ENCODE results near the gene NT5C1B.

NT5C1B gene

GRCh38 chr2:18536100-18536499, 53.3 kb downstream of the NT5C1B start:
- no peaks in the 10 kb centered on the region for H3K9me3 ChIP-seq
- TF ChIP-seq CTCF (IDR thresholded peaks at IDR 0.05; ENCODE audit: low read depth, low read length): no peak
- no peak overlapping the region for H3K4me3 ChIP-seq (ENCODE audit: low read depth, low read length)
- no peak for DNase-seq
- H3K36me3 ChIP-seq: no peaks in the 10 kb centered on the region
- no peaks in the 10 kb centered on the region for H3K4me1 ChIP-seq
- H3K27me3 ChIP-seq: no peaks in the 10 kb centered on the region

GRCh38 chr2:18531194-18531593, 58.2 kb downstream of the NT5C1B start:
- no peak for TF ChIP-seq CTCF (IDR thresholded peaks at IDR 0.05; ENCODE audit: low read depth, low read length)
- Histone ChIP-seq H3K9me3 (no peaks in the 10 kb centered on the region), H3K4me3 (ENCODE audit: low read depth, low read length) (no peak overlapping the region), H3K36me3 (no peaks in the 10 kb centered on the region), H3K4me1 (peaks cover 8% of the 10 kb centered on the region), H3K27me3 (no peaks in the 10 kb centered on the region)
- DNase-seq: no peak

GRCh38 chr2:18527822-18528221, 61.5 kb downstream of the NT5C1B start:
- H3K36me3 ChIP-seq: no peaks in the 10 kb centered on the region
- H3K4me1 ChIP-seq: peaks cover 8% of the 10 kb centered on the region
- no peaks in the 10 kb centered on the region for H3K9me3 ChIP-seq
- no peaks in the 10 kb centered on the region for H3K27me3 ChIP-seq
- DNase-seq: no peak
- no peak overlapping the region for H3K4me3 ChIP-seq (ENCODE audit: low read depth, low read length)
- TF ChIP-seq CTCF (IDR thresholded peaks at IDR 0.05; ENCODE audit: low read depth, low read length): no peak

- H3K27me3 ChIP-seq: no peaks in the 10 kb centered on the region
- no peaks in the 10 kb centered on the region for H3K9me3 ChIP-seq
- peaks cover 8% of the 10 kb centered on the region for H3K4me1 ChIP-seq
- H3K4me3 ChIP-seq (ENCODE audit: low read depth, low read length): no peak overlapping the region
- DNase-seq: no peak
- TF ChIP-seq CTCF (IDR thresholded peaks at IDR 0.05; ENCODE audit: low read depth, low read length): no peak
- no peaks in the 10 kb centered on the region for H3K36me3 ChIP-seq
Measured at GRCh38 chr2:18527326-18527725, 62.0 kb downstream of the NT5C1B start.

- H3K9me3 ChIP-seq: no peaks in the 10 kb centered on the region
- no peaks in the 10 kb centered on the region for H3K36me3 ChIP-seq
- H3K27me3 ChIP-seq: no peaks in the 10 kb centered on the region
- peaks cover 8% of the 10 kb centered on the region for H3K4me1 ChIP-seq
- DNase-seq: no peak
- TF ChIP-seq CTCF (IDR thresholded peaks at IDR 0.05; ENCODE audit: low read depth, low read length): no peak
- H3K4me3 ChIP-seq (ENCODE audit: low read depth, low read length): no peak overlapping the region
Measured at GRCh38 chr2:18526429-18526828, 62.9 kb downstream of the NT5C1B start.

GRCh38 chr2:18525852-18526251, 63.5 kb downstream of the NT5C1B start:
- Histone ChIP-seq H3K36me3 (no peaks in the 10 kb centered on the region), H3K9me3 (no peaks in the 10 kb centered on the region), H3K4me3 (ENCODE audit: low read depth, low read length) (no peak overlapping the region), H3K27me3 (no peaks in the 10 kb centered on the region), H3K4me1 (peaks cover 8% of the 10 kb centered on the region)
- no peak for TF ChIP-seq CTCF (IDR thresholded peaks at IDR 0.05; ENCODE audit: low read depth, low read length)
- DNase-seq: no peak

Measured in BE2C (cell line).